HL-60 (cell line): ENCODE measurements around the gene IFI27L1.

Experiments
- DNase-seq, 2 experiments: peaks; one replicate each; pipeline ENCODE4 v3.0.0-alpha.2; 2010 to 2020; ENCODE audit warnings: low read depth in 1 of 2, low spot score in 1 of 2
- H3K27ac ChIP-seq: fragments of 250-450 bp; sonication (Bioruptor Pico); replicated peaks from 2 replicates; pipeline ENCODE4 v1.5.1; 2020; ENCODE audit warnings: mild to moderate bottlenecking, moderate library complexity
- H3K27me3 ChIP-seq: fragments of 250-450 bp; sonication (Bioruptor Pico); 2 replicates; pipeline ENCODE4 v1.5.1; 2021; ENCODE audit warnings: mild to moderate bottlenecking, moderate library complexity; ENCODE audit not compliant: insufficient read depth, poor library complexity, severe bottlenecking
- H3K4me3 ChIP-seq: replicated peaks from 2 replicates; pipeline ENCODE4 v1.5.1; 2011; ENCODE audit warnings: mild to moderate bottlenecking, control low read depth, low read length; ENCODE audit not compliant: insufficient read depth
- GABPA ChIP-seq: IDR thresholded peaks from 2 replicates; pipeline ENCODE4 v1.6.1; 2012; ENCODE audit warnings: low read depth
- POLR2AphosphoS5 ChIP-seq: IDR thresholded peaks from 2 replicates; pipeline ENCODE4 v1.6.1; 2012; ENCODE audit warnings: low read depth
- SPI1 ChIP-seq: IDR thresholded peaks from 2 replicates; pipeline ENCODE4 v1.6.1; 2012; ENCODE audit warnings: low read depth, mild to moderate bottlenecking, borderline replicate concordance
- TF ChIP-seq, protein P1 (sequence below): IDR thresholded peaks from 2 replicates; pipeline ENCODE4 v1.6.1; 2012; ENCODE audit warnings: low read depth; ENCODE audit not compliant: insufficient replicate concordance
- TF ChIP-seq, protein P2 (sequence below): IDR thresholded peaks from one replicate; pipeline ENCODE4 v1.5.1; 2011; ENCODE audit warnings: low read length, control low read depth, inconsistent platforms; ENCODE audit not compliant: insufficient read depth

The IFI27L1 gene

DNA sequence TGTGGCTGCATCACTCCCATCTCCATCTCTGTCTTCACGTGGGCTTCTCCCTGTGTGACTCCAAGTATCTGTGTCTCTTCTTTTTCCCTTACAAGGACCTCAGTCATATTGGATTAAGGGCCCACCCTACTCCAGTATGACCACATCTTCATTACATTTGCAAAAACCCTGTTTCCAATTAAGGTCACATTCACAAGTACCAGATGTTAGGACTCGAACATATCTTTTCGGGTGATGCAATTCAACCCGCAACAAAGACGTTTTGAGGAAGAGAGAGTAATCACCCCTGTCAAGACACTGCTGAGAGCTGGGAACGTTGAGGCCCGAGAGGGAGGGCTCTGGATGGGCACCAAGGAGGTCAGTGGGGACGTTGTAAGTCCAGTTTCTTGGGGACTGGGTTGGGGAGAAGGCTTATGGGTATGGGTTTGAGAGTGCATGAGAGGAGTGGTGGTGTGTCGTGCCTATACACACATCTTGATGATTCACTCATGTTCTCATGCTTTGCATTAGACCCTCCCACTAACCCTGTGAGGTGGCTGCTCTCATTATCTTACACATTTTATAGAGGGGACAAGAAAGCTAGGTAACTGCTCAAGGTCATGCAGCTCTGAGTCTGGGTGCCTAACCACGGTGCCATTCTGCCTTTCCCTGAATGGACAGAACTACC lies 17.3 kb downstream of the IFI27L1 start:
- DNase-seq = no peak
- H3K4me3 ChIP-seq = no peak overlapping the region
- TF ChIP-seq, protein P1, sequence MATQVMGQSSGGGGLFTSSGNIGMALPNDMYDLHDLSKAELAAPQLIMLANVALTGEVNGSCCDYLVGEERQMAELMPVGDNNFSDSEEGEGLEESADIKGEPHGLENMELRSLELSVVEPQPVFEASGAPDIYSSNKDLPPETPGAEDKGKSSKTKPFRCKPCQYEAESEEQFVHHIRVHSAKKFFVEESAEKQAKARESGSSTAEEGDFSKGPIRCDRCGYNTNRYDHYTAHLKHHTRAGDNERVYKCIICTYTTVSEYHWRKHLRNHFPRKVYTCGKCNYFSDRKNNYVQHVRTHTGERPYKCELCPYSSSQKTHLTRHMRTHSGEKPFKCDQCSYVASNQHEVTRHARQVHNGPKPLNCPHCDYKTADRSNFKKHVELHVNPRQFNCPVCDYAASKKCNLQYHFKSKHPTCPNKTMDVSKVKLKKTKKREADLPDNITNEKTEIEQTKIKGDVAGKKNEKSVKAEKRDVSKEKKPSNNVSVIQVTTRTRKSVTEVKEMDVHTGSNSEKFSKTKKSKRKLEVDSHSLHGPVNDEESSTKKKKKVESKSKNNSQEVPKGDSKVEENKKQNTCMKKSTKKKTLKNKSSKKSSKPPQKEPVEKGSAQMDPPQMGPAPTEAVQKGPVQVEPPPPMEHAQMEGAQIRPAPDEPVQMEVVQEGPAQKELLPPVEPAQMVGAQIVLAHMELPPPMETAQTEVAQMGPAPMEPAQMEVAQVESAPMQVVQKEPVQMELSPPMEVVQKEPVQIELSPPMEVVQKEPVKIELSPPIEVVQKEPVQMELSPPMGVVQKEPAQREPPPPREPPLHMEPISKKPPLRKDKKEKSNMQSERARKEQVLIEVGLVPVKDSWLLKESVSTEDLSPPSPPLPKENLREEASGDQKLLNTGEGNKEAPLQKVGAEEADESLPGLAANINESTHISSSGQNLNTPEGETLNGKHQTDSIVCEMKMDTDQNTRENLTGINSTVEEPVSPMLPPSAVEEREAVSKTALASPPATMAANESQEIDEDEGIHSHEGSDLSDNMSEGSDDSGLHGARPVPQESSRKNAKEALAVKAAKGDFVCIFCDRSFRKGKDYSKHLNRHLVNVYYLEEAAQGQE = no peak
- TF ChIP-seq SPI1 = no peak
- TF ChIP-seq, protein P2, sequence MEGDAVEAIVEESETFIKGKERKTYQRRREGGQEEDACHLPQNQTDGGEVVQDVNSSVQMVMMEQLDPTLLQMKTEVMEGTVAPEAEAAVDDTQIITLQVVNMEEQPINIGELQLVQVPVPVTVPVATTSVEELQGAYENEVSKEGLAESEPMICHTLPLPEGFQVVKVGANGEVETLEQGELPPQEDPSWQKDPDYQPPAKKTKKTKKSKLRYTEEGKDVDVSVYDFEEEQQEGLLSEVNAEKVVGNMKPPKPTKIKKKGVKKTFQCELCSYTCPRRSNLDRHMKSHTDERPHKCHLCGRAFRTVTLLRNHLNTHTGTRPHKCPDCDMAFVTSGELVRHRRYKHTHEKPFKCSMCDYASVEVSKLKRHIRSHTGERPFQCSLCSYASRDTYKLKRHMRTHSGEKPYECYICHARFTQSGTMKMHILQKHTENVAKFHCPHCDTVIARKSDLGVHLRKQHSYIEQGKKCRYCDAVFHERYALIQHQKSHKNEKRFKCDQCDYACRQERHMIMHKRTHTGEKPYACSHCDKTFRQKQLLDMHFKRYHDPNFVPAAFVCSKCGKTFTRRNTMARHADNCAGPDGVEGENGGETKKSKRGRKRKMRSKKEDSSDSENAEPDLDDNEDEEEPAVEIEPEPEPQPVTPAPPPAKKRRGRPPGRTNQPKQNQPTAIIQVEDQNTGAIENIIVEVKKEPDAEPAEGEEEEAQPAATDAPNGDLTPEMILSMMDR = no peak
- TF ChIP-seq POLR2AphosphoS5 = no peak
- TF ChIP-seq GABPA = no peak
- no peak overlapping the region for H3K27ac ChIP-seq
- H3K27me3 ChIP-seq = no peaks in the 10 kb centered on the region

DNA sequence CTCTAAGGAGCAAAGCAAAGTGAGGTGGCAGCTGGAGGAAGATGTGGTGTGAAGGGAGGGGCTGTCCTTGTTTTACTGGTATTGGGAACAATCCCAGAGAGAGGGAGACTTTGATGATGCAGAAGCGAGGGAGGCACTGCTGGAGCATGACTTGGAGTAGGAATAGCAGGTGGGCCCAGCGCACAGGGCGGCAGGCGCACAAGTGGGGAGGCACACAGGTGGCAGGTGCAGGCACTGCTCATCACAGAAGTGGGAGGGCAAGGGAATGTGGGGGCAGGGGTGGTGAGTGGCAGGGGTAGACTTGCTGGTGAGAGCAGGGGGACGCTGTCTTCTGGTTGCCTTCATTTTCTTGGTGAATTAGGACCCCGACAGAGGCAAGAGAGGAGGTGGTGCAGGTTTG lies 17.9 kb downstream of the IFI27L1 start:
- H3K4me3 ChIP-seq = no peak overlapping the region
- TF ChIP-seq, protein P1 = no peak
- TF ChIP-seq POLR2AphosphoS5 (no peak), GABPA (no peak)
- TF ChIP-seq, protein P2 = no peak
- DNase-seq = no peak
- no peaks in the 10 kb centered on the region for H3K27me3 ChIP-seq
- no peak overlapping the region for H3K27ac ChIP-seq

DNA sequence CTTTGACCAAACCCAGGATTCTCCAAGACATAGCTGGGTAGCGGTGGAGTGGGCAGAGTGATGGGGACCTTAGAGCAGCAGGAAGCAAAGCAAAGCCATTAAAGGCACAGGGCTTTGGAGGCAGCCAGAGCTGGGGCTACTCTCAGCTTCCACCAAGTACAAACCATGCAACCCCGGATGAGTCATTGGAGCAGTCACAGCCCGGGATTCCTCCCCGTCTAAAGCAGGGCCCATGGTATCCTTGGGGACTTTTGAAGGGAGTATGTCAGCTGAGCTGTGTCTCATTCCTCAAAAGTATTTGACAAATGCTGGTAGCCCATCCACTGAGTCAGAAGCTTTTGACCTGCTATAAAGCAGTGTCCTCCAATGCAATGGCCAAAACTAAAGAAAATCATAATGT lies 19.7 kb downstream of the IFI27L1 start:
- no peak overlapping the region for H3K27ac ChIP-seq

More for the DNA sequence above, 19.7 kb downstream of the IFI27L1 start:
- no peak overlapping the region for H3K4me3 ChIP-seq
- no peaks in the 10 kb centered on the region for H3K27me3 ChIP-seq
- TF ChIP-seq, protein P2 = no peak
- TF ChIP-seq POLR2AphosphoS5 (no peak), SPI1 (no peak), GABPA (no peak)
- TF ChIP-seq, protein P1 = no peak
- no peak for DNase-seq
